OCI-M1 (cell line): ENCODE data around the gene NLRC3.
"Not testable (repeated sequence)": the region's sequence is repeated elsewhere in the genome, so short reads cannot be mapped to it uniquely, and the experiment has no call there.

Experiments
- DNase-seq: peaks from one replicate; lab custom pipeline; 2025; lab: John Stamatoyannopoulos, UW

Gene NLRC3

DNA sequence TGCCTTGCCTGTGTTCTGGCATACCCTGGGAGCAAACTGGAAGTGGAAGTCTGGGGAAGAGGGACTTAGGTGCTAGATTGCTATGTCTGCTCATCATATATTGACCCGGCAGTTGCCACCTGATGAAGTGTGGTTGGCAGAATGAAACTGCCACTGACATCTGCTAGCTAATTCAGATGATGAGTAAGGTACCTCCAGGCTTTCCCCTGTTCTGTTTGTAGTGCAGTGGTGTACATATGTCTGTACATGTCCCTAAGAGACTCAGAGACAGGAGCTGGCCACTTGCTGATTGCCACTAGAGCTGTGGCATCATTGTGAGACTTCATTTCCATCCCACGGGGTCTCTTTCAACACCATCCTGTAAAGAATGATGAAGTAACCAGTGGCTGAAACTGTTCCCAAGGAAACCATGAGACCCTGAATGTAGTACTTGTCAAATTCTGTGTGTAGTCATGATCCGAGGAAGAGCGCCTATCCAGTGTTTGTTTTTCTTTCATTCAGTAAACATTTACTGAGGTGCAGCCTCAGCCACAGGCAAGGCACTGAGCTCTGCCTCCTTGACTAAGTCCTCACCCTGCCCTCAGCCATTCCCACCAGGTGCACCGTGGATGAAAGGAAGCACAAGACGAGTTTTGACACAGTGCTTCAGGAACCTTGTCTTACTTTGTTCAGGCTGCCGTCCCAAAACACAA, 63.2 kb downstream of the NLRC3 start:
- DNase-seq: no peak

DNA sequence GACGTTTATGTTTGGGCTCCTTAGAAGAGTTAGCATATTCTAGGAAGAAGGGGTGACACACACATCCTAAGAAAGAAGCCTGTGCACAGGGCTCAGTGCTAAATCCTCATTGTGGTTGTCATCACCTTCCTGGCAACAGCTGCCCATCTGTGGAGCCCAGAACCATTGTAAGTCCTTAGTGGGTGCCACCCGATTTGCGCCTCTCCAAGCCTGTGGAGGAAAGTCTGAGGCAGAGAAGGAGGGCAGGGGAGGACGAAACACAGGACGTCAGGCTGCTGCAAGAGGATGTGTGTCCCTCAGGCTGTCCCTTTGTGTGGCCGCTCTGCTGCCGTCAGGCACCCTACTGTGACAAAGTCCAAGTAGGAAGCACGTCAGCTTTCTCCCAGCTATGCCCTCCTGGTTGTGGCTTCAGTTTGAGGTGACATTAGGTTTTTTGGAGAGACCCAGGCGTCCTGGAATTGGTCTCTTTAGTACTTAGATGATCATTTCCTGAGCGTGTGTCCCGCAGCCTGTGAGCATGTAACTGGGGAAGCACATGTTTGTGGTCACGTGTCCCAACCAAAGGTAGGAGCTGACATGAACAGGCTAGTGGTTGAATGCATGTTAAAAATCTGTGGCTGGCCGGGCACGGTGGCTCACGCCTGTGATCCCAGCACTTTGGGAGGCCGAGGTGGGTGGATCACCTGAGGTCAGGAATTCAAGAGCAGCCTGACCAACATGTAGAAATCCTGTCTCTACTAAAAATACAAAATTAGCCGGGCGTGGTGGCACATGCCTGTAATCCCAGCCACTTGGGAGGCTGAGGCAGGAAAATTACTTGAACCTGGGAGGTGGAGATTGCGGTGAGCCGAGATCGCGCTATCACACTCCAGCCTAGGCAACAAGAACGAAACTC, 65.7 kb downstream of the NLRC3 start:
- DNase-seq: no peak

DNA sequence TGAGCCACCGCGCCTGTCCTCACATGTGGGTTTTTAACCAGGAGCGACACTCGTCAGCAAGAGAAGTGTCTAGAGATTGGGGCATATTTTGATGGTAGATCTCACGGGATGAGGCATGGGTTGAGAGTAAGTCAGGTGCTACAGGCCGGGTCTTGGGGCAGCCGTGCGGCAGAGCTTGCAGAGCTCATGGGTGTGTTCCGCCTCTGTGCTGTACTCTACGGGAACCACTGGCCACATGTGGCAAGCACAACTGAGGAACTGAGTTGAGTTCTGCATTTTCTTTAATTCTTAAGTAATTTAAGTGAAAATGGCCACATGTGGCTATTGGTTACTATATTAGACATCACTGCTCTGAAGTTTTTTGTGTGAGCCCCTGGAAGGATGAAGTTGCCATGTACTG, 66.8 kb downstream of the NLRC3 start:
- DNase-seq: no peak

DNA sequence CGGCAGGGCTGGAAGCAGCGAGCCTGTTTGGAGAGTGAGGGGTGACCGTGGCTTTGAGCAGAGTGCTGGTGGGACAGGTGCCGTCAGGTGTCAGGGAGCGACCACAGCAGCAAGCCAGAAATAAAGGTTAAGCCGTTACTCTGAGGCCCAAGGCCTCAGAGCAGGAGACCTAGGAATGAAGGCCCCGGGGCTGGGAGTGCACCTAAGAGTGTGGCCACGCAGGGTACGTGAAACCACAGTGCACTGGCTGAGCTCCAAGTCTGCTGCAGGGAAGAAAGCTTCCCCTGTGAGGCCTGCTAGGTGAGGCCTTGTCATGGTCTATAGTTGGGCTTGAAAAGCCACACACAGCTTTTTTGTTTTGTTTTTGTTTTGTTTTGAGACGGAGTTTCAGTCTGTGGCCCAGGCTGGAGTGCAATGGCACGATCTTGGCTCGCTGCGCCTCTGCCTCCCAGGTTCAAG, 67.7 kb downstream of the NLRC3 start:
- no peak for DNase-seq

DNA sequence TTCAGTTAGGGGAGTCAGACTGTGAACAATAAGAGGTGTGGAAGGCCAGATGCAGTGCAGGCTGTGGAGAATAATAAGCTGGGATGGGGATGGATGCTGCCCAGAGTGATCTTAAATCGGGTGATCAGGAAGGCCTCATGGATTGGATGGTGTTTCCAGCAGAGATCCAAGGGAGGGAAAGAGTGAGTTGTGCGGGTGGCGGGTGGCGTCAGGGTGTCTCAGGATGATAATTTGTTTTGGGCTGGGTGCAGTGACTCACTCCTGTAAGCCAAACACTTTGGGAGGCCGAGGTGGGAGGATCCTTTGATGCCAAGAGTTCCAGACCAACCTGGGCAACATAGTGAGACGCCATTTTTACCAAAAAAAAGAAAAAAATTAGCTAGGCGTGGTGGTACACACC, 68.5 kb downstream of the NLRC3 start:
- no peak for DNase-seq

DNA sequence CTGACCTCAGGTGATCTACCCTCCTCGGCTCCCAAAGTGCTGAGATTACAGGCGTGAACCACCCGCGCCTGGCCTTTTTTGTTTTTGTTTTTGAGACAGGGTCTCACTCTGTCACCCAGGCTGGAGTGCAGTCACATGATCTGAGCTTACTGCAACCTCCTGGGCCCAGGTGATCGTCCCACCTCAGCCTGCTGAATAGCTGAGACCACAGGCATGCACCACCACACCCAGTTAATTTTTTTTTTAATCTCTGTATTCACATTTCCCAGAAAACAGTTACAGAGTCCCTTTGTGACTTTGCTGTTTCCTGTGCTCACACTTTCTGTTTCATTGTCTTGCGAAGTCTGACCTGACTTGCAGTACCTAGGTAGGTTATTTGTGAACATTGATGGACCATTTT, 73.7 kb downstream of the NLRC3 start:
- DNase-seq: peak; percentile 50

DNA sequence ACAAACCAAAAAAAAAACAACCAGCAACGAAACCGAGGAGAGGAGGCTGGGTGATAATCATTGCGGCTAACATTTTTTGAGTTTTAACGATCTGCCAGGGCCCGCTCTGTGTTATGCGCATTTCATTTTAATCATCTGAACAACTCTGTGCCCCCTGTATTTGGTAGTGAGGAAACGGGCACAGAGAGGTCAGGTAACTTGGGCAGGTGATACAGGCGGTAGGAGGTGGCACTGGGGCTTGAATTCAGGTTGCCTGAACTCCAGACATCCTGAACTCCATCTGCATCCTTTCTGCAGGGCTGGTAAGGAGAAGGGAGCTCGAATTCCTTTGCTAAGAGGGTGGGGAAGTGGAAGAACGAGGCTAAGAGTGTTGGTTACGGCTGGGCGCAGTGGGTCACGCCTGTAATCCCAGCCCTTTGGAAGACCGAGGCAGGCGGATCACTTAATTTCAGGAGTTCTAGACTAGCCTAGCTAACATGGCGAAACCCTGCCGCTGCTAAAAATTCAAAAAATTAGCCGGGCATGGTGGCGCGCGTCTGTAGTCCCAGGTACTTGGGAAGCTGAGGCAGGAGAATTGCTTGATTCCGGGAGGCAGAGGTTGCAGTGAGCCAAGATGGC, 75.3 kb downstream of the NLRC3 start:
- no peak for DNase-seq

DNA sequence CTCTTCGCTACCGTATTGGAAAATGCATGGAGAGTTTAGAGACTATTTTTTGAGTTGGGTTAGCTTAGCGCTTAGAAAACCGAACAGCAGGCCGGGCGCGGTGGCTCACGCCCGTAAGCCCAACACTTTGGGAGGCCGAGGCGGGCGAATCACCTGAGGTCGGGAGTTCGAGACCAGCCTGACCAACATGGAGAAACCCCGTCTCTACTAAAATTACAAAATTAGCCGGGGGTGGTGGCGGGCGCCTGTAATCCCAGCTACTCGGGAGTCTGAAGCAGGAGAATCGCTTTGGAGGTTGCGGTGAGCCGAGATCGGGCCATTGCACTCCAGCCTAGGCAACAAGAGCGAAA, 75.8 kb downstream of the NLRC3 start:
- not testable (repeated sequence) for DNase-seq

DNA sequence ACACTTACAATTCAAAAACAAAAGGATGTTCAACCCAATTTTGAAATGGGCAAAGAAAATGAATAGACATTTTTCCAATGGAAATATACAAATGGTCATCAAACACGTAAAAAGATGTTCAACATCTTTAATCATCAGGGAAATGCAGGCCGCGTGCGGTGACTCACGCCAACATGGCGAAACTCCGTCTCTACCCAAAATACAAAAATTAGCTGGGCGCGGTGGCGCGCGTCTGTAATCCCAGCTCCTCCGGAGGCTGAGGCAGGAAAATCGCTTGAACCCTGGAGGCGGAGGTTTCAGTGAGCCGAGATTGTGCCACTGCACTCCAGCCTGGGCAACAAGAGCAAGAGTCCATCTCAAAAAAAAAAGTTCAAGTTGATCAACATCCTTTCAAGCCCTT, 78.2 kb downstream of the NLRC3 start:
- no peak for DNase-seq

DNA sequence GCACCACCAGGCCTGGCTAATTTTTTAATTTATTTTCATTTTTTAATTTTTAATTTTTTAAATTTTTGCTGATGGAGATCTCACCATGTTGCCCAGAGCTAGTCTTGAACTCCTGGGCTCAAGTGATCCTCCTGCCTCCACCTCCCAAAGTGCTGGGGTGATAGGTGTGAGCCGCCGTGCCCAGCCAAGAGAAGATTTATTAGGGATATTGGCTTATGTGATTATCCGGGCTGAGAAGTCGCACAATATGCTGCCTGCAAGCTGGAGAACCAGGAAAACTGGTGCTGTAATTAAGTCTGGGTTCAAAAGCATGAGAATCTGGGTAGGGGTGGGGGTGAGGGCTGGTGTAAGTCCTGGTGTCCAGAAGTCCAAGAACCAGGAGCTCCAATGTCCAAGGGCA, 79.4 kb downstream of the NLRC3 start:
- no peak for DNase-seq

DNA sequence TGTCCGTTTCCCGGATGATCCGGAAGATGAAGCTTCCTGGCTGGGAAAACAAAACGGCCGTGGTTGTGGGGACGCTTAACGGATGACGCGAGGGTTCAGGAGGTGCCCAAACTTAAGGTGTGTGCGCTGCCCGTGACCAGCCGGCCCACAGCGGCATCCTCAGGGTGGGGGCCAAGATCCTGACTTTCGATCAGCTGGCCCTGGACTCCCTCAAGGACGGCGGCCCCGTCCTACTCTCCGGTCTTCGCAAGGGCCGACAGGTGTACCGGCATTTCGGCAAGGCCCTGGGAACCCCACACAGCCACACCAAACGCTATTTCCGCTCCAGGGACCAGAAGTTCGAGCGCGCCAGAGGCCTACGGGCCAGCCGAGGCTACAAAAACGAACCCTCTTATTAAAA, 80.8 kb downstream of the NLRC3 start:
- DNase-seq: no peak

DNA sequence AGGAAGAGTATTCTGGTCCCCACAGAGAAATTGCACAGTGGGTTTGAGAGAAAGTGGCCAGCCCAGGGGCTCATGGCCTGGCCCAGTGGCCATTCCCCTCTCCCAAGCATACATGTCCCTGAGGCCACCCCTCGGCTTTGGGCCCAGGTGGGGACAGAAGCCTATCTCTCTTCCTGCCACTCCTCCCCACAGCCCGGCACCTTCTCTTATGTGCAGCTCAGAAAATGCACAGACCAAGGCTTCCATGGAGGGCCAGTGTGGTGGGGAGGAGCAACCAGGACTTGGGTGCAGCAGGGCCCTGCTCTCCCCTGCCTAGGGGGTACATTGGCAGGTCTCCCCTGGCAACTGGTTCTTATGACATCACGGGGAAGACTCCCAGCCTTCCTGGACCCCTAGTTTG, 82.0 kb downstream of the NLRC3 start, which contains the start of gene C16orf90:
Gene C16orf90, minus strand, starts transcription at position 314 of the 400 bp plus-strand sequence. Its CDS starts 68 bp downstream, at position 246.
- no peak for DNase-seq

DNA sequence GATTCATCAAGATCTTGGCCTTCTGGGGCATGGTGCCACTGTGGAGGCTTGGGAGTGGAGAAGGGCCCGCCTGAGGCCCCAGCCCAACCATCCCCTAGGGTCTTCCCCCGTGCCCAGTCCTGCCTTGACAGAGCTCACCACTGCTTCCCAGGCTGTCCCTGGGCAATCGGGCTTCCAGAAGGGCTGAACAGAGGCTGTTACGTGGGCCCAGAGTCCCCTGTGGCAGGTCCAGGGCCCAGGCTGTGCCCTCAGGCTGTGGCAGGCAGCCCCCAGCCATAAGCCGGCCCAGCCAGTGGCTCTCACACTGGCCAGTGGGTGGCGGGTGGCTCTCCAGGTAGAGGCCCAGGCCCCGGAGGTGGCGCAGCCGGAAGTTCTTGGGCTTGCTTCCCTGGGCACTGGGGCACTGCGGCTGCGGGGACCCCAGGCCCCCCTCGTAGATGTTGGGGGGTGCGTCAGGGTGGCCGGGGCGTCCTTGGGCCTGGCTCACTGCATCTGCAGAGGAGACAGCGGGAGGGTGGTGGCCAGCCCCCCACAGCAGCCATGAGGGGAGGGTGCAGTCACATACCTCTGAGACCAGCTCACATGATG, 82.7 kb downstream of the NLRC3 start:
- DNase-seq: no peak

DNA sequence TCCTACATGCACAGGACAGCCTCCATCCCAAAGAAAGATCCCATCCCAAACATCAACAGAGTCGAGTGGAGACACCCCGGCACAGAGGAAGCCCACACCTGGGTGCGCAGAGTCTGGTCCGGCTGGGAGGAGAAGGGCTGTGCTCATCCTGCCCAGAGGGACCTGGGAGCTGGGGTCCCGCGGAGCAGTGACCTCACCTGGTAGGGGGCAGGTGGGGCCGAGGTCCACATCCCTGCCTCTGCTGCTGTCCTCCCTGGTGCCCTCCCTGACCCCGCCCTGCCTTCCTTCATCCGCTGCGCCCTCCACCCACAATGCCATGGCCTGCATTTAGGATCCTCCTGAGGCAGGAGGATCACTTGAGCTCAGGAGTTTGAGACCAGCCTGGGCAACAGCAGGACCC, 84.8 kb downstream of the NLRC3 start:
- DNase-seq: no peak

DNA sequence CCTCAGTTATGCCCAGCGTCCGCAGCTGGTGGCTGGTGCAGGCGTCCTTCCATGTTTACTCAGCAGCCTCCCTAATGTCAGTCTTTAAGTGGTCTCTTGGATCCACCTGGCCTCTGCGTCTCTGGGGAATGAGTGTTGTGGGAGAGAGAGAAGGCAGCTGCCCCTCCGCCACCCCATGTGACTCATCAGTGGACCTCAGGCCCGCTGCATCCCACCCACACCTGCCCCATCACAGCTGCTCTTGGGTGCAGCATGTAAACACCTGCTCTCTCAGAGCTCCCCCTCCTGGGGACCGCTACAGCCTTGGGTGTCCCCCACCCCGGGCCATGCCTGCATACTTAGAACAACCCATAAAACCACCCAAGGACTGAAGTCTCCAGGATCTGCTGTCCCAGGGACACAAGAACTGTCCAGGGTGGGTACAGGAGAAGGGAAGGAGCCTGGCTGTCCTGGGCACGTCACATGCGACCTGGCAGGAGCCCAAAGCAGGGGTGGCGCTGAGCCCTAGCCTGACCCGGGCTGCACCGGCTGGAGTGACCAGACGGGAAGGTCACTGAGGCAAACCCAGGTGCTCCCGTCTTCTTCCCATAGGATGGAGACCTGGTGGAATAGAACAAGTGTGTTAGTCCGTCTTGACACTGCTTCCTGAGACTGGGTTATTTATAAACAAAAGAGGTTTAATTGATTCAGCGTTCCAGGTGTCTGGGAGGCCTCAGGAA, 86.1 kb downstream of the NLRC3 start:
- no peak for DNase-seq
